Fibroblast of mammary gland (primary cell): ENCODE measurements around the gene OR12D2.
"Not testable (repeated sequence)": the region's sequence is repeated elsewhere in the genome, so short reads cannot be mapped to it uniquely, and the experiment has no call there.

Experiments
- DNase-seq: peaks from one replicate; pipeline ENCODE4 v3.0.0-alpha.2; 2010; ENCODE audit warnings: low read depth
- H3K4me3 ChIP-seq: 2 replicates; pipeline ENCODE4 v1.5.1; 2011; ENCODE audit warnings: low read depth, mild to moderate bottlenecking, low read length, moderate library complexity; ENCODE audit not compliant: control insufficient read depth
- CTCF ChIP-seq: conservative IDR thresholded peaks from 2 replicates; pipeline ENCODE4 v1.5.1; 2011; ENCODE audit warnings: low read depth, low read length, inconsistent platforms; ENCODE audit not compliant: control insufficient read depth, insufficient read depth

Gene OR12D2

GRCh38 chr6:29425075-29425474 lies 29.6 kb downstream of the OR12D2 start:
- no peak for TF ChIP-seq CTCF
- no peak overlapping the region for H3K4me3 ChIP-seq
- no peak for DNase-seq

- no peak overlapping the region for H3K4me3 ChIP-seq
- no peak for TF ChIP-seq CTCF
- no peak for DNase-seq
These were observed 31.2 kb downstream of the OR12D2 start for GRCh38 chr6:29426654-29427053.

- not testable (repeated sequence) for H3K4me3 ChIP-seq, DNase-seq
These were observed 41.3 kb downstream of the OR12D2 start for GRCh38 chr6:29436730-29437129.

GRCh38 chr6:29439006-29439405 lies 43.6 kb downstream of the OR12D2 start, which contains the start of gene OR10C1:
TSS of gene OR10C1 (plus strand) at chr6:29439306. CDS start at chr6:29440016, 710 bp downstream.
- TF ChIP-seq CTCF, result no peak
- H3K4me3 ChIP-seq, result no peak within 1 kb of the TSS
- DNase-seq, result no peak

DNA sequence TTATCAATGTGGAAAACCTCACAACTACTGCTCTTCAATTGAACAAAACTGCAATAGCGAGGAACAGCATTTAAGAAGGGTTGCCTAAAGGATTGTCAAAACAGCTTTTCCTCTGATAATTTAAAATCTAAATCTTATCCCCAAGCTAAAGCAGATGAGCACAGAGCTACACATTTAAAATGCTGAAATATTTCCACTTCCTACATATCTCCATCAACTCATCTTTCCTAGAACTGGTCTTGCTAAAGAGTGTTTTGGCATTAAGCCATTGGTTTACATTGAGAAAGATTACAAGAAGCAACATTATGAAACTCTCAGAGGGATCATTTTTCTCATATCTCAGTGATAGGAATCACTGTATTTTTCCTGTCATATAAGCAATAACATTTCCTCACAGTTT lies 47.3 kb downstream of the OR12D2 start:
- no peak for TF ChIP-seq CTCF
- no peak for DNase-seq
- no peak overlapping the region for H3K4me3 ChIP-seq

GRCh38 chr6:29444031-29444430 lies 48.6 kb downstream of the OR12D2 start:
- not testable (repeated sequence) for H3K4me3 ChIP-seq, DNase-seq
